ENCODE measurements around the gene SHANK3. TPM values are rescaled to one million over a fixed set of nuclear protein-coding genes. Genes with fewer than 3 reads are reported as not detected.

Gene SHANK3
- total and polyA plus RNA-seq, 2 of the 8 experiments (the other 6 are each of a cell fraction or from before 2014, with no cell fraction given), result 1.5 to 6.0 TPM

DNA sequence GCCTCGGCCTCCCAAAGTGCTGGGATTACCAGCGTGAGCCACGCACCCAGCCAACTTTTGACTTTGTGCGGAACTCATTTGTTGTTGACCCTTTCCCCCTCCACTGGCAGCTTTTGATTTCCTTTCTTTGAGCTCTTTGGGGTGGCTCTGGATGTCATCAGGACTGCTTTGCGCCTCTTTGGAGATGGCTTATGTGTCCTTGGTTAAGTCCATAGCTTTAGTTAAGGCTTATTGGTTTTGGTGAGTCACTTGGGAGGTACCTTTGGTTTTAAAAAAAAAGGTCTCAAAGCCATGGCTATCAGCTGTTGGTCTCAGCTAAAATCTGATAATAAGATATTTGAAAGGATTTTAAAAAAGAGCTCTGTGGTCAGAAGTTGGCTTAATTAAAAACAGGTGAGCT, 39.5 kb upstream of the SHANK3 start:
- 83% methylated on average over 5 of the region's 5 CpGs; no CpG with 5 or more reads in 1 of the 2 experiments for WGBS, 2 experiments (ENCODE audit: extremely low coverage in 1 of 2, insufficient coverage in 1 of 2, insufficient read length in 1 of 2, insufficient replicate concordance in 2 of 2, low coverage in 1 of 2, low lambda C conversion rate in 2 of 2, missing lambda C conversion rate in 1 of 2)
- H2AK5ac ChIP-seq (ENCODE audit: low read depth, low read length), result no peak overlapping the region
- no peak overlapping the region for H3K4me2 ChIP-seq (ENCODE audit: insufficient read depth in 1 of 2, low read depth in 2 of 2, low read length in 2 of 2)
- no peak overlapping the region for H3K4ac ChIP-seq (replicated peaks; ENCODE audit: insufficient read length, low read depth, low read length)
- H3K27ac ChIP-seq (ENCODE audit: low read depth, low read length), result no peak overlapping the region
- no peak overlapping the region for H4K8ac ChIP-seq (ENCODE audit: extremely low read depth, insufficient read depth, low read length)
- H3K9me3 ChIP-seq (ENCODE audit: insufficient read depth in 2 of 2, low read depth in 1 of 2, low read length in 1 of 2), result no peaks in the 10 kb centered on the region
- no peak overlapping the region for H2AFZ ChIP-seq (ENCODE audit: low read length)
- H2BK20ac ChIP-seq (ENCODE audit: low read length), result no peak overlapping the region
- peaks cover 6% of the 10 kb centered on the region; the same call in 1 of the 2 replicates for H3K23me2 ChIP-seq (ENCODE audit: low read depth, low read length)
- POLR2A ChIA-PET (ENCODE audit: partially characterized antibody), result interaction anchor here (0.8 to 1.4 kb wide), 2 partner anchors 9 to 10 kb away, joined by 3 to 4 read pairs; no protein-coding TSS in a partner anchor
- peaks cover 0 to 6% (median 3%) of the 10 kb centered on the region in 4 experiments; a peak in 5 of 7 replicates for H3K4me1 ChIP-seq (replicated peaks in 1 of 4; ENCODE audit: control insufficient read depth in 3 of 4, insufficient read depth in 4 of 4, low read length in 3 of 4)
- H2BK5ac ChIP-seq (ENCODE audit: low read depth, low read length), result no peak overlapping the region
- TF ChIP-seq SRF (IDR thresholded peaks at IDR 0.05; ENCODE audit: low read depth, low read length) (no peak), HDAC2 (IDR thresholded peaks at IDR 0.05; ENCODE audit: borderline replicate concordance in 1 of 2, low read depth in 2 of 2, low read length in 2 of 2) (no peak), POU5F1 (IDR thresholded peaks at IDR 0.05; ENCODE audit: low read depth, low read length) (no peak), ZNF274 (IDR thresholded peaks at IDR 0.05; ENCODE audit: borderline replicate concordance, extremely low read depth, low read length) (no peak), CBX8 (IDR thresholded peaks at IDR 0.05; ENCODE audit: borderline replicate concordance, low read depth, low read length) (no peak), JUN (IDR thresholded peaks at IDR 0.05; ENCODE audit: low read depth, low read length) (no peak), EGR1 (IDR thresholded peaks at IDR 0.05; ENCODE audit: borderline replicate concordance, low read depth, low read length) (no peak), CREB1 (IDR thresholded peaks at IDR 0.05) (no peak), NRF1 (IDR thresholded peaks at IDR 0.05; ENCODE audit: low read depth, low read length) (no peak), SP4 (IDR thresholded peaks at IDR 0.05; ENCODE audit: low read length) (no peak)
- TF ChIP-seq, protein P1, sequence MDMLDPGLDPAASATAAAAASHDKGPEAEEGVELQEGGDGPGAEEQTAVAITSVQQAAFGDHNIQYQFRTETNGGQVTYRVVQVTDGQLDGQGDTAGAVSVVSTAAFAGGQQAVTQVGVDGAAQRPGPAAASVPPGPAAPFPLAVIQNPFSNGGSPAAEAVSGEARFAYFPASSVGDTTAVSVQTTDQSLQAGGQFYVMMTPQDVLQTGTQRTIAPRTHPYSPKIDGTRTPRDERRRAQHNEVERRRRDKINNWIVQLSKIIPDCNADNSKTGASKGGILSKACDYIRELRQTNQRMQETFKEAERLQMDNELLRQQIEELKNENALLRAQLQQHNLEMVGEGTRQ (IDR thresholded peaks at IDR 0.05; ENCODE audit: low read length), result no peak
- TF ChIP-seq, protein P2, sequence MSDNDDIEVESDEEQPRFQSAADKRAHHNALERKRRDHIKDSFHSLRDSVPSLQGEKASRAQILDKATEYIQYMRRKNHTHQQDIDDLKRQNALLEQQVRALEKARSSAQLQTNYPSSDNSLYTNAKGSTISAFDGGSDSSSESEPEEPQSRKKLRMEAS (IDR thresholded peaks at IDR 0.05), result no peak
- no peak overlapping the region for H2BK15ac ChIP-seq (ENCODE audit: low read length)
- peaks cover 0 to 6% of the 10 kb centered on the region in 2 experiments for H4K20me1 ChIP-seq (replicated peaks in 1 of 2; ENCODE audit: control insufficient read depth in 1 of 2, insufficient read depth in 2 of 2, low read length in 2 of 2)
- peaks cover 4% of the 10 kb centered on the region for H3K79me1 ChIP-seq (ENCODE audit: low read depth, low read length)
- no peaks in the 10 kb centered on the region for H3K79me2 ChIP-seq (ENCODE audit: control insufficient read depth in 1 of 2, insufficient read depth in 2 of 2, low read length in 2 of 2)
- H3K36me3 ChIP-seq (ENCODE audit: control insufficient read depth in 2 of 4, insufficient read depth in 4 of 4, low read length in 3 of 4), result no peaks in the 10 kb centered on the region
- H4K5ac ChIP-seq (ENCODE audit: insufficient read length, low read depth, low read length), result no peak overlapping the region
- no peak overlapping the region for H3K18ac ChIP-seq (ENCODE audit: extremely low read depth, low read length)
- H3K27me3 ChIP-seq (replicated peaks in 1 of 4; ENCODE audit: control insufficient read depth in 3 of 4, extremely low read depth in 1 of 4, insufficient read depth in 3 of 4, low read length in 3 of 4), result peaks cover 0 to 6% (median 5%) of the 10 kb centered on the region in 4 experiments; a peak in 3 of 7 replicates
- H3K4me3 ChIP-seq (ENCODE audit: extremely low read depth in 1 of 4, insufficient read depth in 2 of 4, low read depth in 3 of 4, low read length in 4 of 4), result no peak overlapping the region
- no peak for DNase-seq (ENCODE audit: low read depth in 1 of 2, low spot score in 2 of 2)
- no peak overlapping the region for H3K23ac ChIP-seq (ENCODE audit: insufficient read length)
- no peak overlapping the region for H3K9ac ChIP-seq (replicated peaks in 1 of 4; ENCODE audit: extremely low read depth in 1 of 4, low read depth in 3 of 4, low read length in 3 of 4)
- H2BK120ac ChIP-seq (replicated peaks; ENCODE audit: low read depth, low read length), result no peak overlapping the region
- CTCF ChIA-PET (ENCODE audit: partially characterized antibody), result interaction anchor here (0.6 to 2.4 kb wide), 7 partner anchors 8 to 131 kb away, joined by 3 to 8 read pairs (median 5); no protein-coding TSS in a partner anchor
- FAIRE-seq, result no peak
- H3K14ac ChIP-seq (ENCODE audit: insufficient read length), result no peak overlapping the region
- H3K56ac ChIP-seq (replicated peaks; ENCODE audit: insufficient read length, low read depth, low read length), result no peak overlapping the region
- H2BK12ac ChIP-seq (ENCODE audit: low read depth, low read length), result no peak overlapping the region
- H4K91ac ChIP-seq (replicated peaks; ENCODE audit: insufficient read length, low read length), result no peak overlapping the region
